Central memory CD4-positive, alpha-beta T cell (primary cell): ENCODE results near the gene TANGO2.

Source experiments
- DNase-seq: peaks from one replicate; pipeline ENCODE4 v3.0.0; 2022

Gene TANGO2

GRCh38 chr22:20027966-20028854, 7.3 kb downstream of the TANGO2 start:
- no peak for DNase-seq

GRCh38 chr22:20028855-20029549, 8.1 kb downstream of the TANGO2 start:
- no peak for DNase-seq

- no peak for DNase-seq
These were observed 8.8 kb downstream of the TANGO2 start for GRCh38 chr22:20029550-20030225.

GRCh38 chr22:20031732-20032406, 11.0 kb downstream of the TANGO2 start:
- DNase-seq: peak; percentile 68

- DNase-seq: no peak
These were observed 11.6 kb downstream of the TANGO2 start for GRCh38 chr22:20032407-20032991.

- DNase-seq: no peak
These were observed 12.3 kb downstream of the TANGO2 start for GRCh38 chr22:20033045-20033706.

- no peak for DNase-seq
These were observed 13.2 kb downstream of the TANGO2 start for GRCh38 chr22:20034143-20034542.

GRCh38 chr22:20035375-20036083, 14.6 kb downstream of the TANGO2 start:
- no peak for DNase-seq

GRCh38 chr22:20036084-20036482, 15.2 kb downstream of the TANGO2 start:
- DNase-seq: no peak

GRCh38 chr22:20036535-20037392, 15.9 kb downstream of the TANGO2 start:
- no peak for DNase-seq

- no peak for DNase-seq
These were observed 16.5 kb downstream of the TANGO2 start for GRCh38 chr22:20037419-20037818.

GRCh38 chr22:20038574-20038973, 17.7 kb downstream of the TANGO2 start:
- DNase-seq: no peak

- no peak for DNase-seq
These were observed 18.9 kb downstream of the TANGO2 start for GRCh38 chr22:20039683-20040325.

- no peak for DNase-seq
These were observed 19.7 kb downstream of the TANGO2 start for GRCh38 chr22:20040327-20041200.

- no peak for DNase-seq
These were observed 22.4 kb downstream of the TANGO2 start for GRCh38 chr22:20043057-20043996.

GRCh38 chr22:20043997-20044342, 23.1 kb downstream of the TANGO2 start:
- DNase-seq: no peak

- DNase-seq: no peak
These were observed 23.7 kb downstream of the TANGO2 start for GRCh38 chr22:20044495-20045151.
